ENCODE results near the gene GABARAP.

GABARAP gene

GRCh38 chr17:7261379-7262191 is 19.3 kb upstream of the GABARAP start:
- peaks cover 10 to 17% of the 10 kb centered on the region in 2 experiments for H3K4me1 ChIP-seq (ENCODE audit: control insufficient read depth in 1 of 2, insufficient read depth in 2 of 2, low read length in 2 of 2)
- peak overlapping the region; percentile 68 for H3K4me2 ChIP-seq (ENCODE audit: low read length)
- H3K79me2 ChIP-seq (ENCODE audit: control insufficient read depth, insufficient read depth, low read length, poor library complexity) = peaks cover 25% of the 10 kb centered on the region
- WGBS (ENCODE audit: extremely low coverage, insufficient coverage, insufficient read length) = no CpG with 5 or more reads among the region's 71 CpGs
- no peaks in the 10 kb centered on the region for H3K27me3 ChIP-seq (ENCODE audit: insufficient read depth, low read length)
- peak overlapping the region; percentile 66 for H2AFZ ChIP-seq (ENCODE audit: insufficient read depth, low read length, poor library complexity)
- DNase-seq = peak; percentile 65 to 70
- H3K27ac ChIP-seq (ENCODE audit: low read depth, low read length) = peak overlapping the region; percentile 81
- H2BK120ac ChIP-seq (ENCODE audit: insufficient read depth, low read length, poor library complexity) = peak overlapping the region; percentile 81
- peak overlapping the region; percentile 79 for H3K9ac ChIP-seq (ENCODE audit: low read length)
- H3K79me1 ChIP-seq (ENCODE audit: low read length) = peaks cover 28% of the 10 kb centered on the region
- peaks cover 18 to 25% of the 10 kb centered on the region in 2 experiments for H3K36me3 ChIP-seq (ENCODE audit: control insufficient read depth in 1 of 2, insufficient read depth in 2 of 2, low read length in 2 of 2)
- peak overlapping the region; percentile 61 for H4K8ac ChIP-seq (ENCODE audit: low read depth, low read length)
- H3K4ac ChIP-seq (ENCODE audit: low read depth, low read length) = peak overlapping the region; percentile 88
- H3K14ac ChIP-seq (ENCODE audit: low read length) = peak overlapping the region; percentile 74
- peak overlapping the region; percentile 72 for H4K12ac ChIP-seq (ENCODE audit: low read depth, low read length)
- H3K18ac ChIP-seq (ENCODE audit: low read length) = peak overlapping the region; percentile 68
- peak overlapping the region; percentile 14 for H3K23ac ChIP-seq (ENCODE audit: low read length)
- peak overlapping the region; percentile 47 for H2BK12ac ChIP-seq (ENCODE audit: low read length)
- H2BK5ac ChIP-seq (ENCODE audit: low read depth, low read length, poor library complexity) = peak overlapping the region; percentile 80
- peak overlapping the region; percentile 80 for H4K91ac ChIP-seq (ENCODE audit: low read depth, low read length)
- H3K4me3 ChIP-seq (ENCODE audit: low read depth, low read length) = peak overlapping the region; percentile 87
- peaks cover 2% of the 10 kb centered on the region for H3K9me3 ChIP-seq (ENCODE audit: insufficient read depth, low read depth, low read length)
- H2AK5ac ChIP-seq (ENCODE audit: low read length) = peak overlapping the region; percentile 57

DNA sequence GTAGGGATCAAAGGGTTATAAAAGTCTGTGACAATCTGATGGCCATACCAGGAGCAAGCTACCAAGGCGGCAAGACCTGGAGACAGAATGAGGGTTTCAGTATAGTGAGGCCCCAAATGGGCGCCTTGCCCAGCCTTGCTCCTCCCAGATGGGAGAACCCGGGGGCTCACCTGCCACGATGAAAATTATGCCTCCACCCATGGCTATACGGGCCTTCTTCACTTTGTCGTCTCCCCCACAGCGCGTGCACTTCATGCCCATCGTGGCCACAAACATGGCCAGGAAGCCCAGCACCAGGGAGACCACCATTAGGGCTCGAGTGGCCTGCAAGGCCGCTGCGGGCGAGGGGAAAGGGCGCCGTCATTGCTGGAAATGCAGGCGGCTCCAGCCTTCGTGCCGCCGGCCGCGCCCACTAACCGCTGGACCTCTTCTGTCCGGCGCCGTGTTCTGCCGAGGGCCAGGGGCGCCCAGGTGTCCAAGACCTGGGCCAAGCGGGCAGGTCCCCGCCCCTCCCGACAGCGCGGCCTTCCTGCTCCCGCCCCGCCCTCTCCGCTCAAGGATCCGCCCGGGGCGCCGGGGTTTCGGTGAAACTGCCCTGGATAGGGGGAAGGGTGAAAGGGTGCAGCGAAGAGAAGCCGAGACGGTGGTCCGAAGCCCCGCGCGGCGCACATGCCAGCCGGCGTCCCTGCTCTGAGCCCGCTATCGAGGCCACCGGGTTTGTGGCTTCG is 18.6 kb upstream of the GABARAP start:
- Histone ChIP-seq H2BK5ac (ENCODE audit: low read depth, low read length, poor library complexity) (peak overlapping the region; percentile 80), H3K36me3 (ENCODE audit: control insufficient read depth in 1 of 2, insufficient read depth in 2 of 2, low read length in 2 of 2) (peaks cover 23 to 31% of the 10 kb centered on the region in 2 experiments), H3K23ac (ENCODE audit: low read length) (no peak overlapping the region), H3K27me3 (ENCODE audit: insufficient read depth, low read length) (no peaks in the 10 kb centered on the region), H3K9ac (ENCODE audit: low read length) (peak overlapping the region; percentile 79), H2BK12ac (ENCODE audit: low read length) (peak overlapping the region; percentile 37), H2AK5ac (ENCODE audit: low read length) (peak overlapping the region; percentile 3), H3K79me2 (ENCODE audit: control insufficient read depth, insufficient read depth, low read length, poor library complexity) (peaks cover 25% of the 10 kb centered on the region), H4K91ac (ENCODE audit: low read depth, low read length) (peak overlapping the region; percentile 80), H3K4me2 (ENCODE audit: low read length) (peak overlapping the region; percentile 68), H3K27ac (ENCODE audit: low read depth, low read length) (peak overlapping the region; percentile 81), H3K18ac (ENCODE audit: low read length) (peak overlapping the region; percentile 68), H3K14ac (ENCODE audit: low read length) (peak overlapping the region; percentile 74), H3K4me1 (ENCODE audit: control insufficient read depth in 1 of 2, insufficient read depth in 2 of 2, low read length in 2 of 2) (peaks cover 10 to 17% of the 10 kb centered on the region in 2 experiments), H3K4me3 (ENCODE audit: low read depth, low read length) (peak overlapping the region; percentile 87), H3K79me1 (ENCODE audit: low read length) (peaks cover 28% of the 10 kb centered on the region), H3K4ac (ENCODE audit: low read depth, low read length) (peak overlapping the region; percentile 92), H4K12ac (ENCODE audit: low read depth, low read length) (peak overlapping the region; percentile 72), H2BK120ac (ENCODE audit: insufficient read depth, low read length, poor library complexity) (peak overlapping the region; percentile 81), H4K8ac (ENCODE audit: low read depth, low read length) (peak overlapping the region; percentile 61), H3K9me3 (ENCODE audit: insufficient read depth, low read depth, low read length) (peaks cover 2% of the 10 kb centered on the region), H2AFZ (ENCODE audit: insufficient read depth, low read length, poor library complexity) (peak overlapping the region; percentile 66)
- WGBS (ENCODE audit: extremely low coverage, insufficient coverage, insufficient read length) = no CpG with 5 or more reads among the region's 54 CpGs
- peak; percentile 86 for DNase-seq

DNA sequence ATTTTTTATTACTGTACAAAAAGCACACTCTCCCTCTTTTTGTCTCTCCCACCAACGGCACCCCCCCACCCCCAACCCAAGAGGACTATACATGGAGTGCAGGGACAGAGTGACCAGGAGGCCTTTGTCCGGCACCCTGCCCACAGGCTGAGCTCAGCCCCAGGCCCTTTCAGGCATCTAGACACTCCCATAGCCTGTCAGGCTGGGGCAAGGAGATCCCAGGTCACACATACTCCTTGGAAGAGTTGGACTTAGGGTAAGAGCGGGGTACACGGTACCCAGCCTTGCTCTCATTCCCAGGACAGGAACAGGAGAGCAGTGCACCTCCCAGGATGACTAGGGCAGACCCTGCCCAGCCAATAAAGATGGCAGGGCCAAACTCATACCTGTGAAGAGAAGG is 17.9 kb upstream of the GABARAP start:
- Histone ChIP-seq H3K4me2 (ENCODE audit: low read length) (peak overlapping the region; percentile 68), H2BK12ac (ENCODE audit: low read length) (peak overlapping the region; percentile 37), H2AK5ac (ENCODE audit: low read length) (peak overlapping the region; percentile 64), H3K9me3 (ENCODE audit: insufficient read depth, low read depth, low read length) (peaks cover 2% of the 10 kb centered on the region), H3K9ac (ENCODE audit: low read length) (no peak overlapping the region), H3K27ac (ENCODE audit: low read depth, low read length) (no peak overlapping the region), H3K27me3 (ENCODE audit: insufficient read depth, low read length) (no peaks in the 10 kb centered on the region), H4K91ac (ENCODE audit: low read depth, low read length) (peak overlapping the region; percentile 20), H4K8ac (ENCODE audit: low read depth, low read length) (peak overlapping the region; percentile 65), H3K4ac (ENCODE audit: low read depth, low read length) (peak overlapping the region; percentile 92), H3K4me1 (ENCODE audit: control insufficient read depth in 1 of 2, insufficient read depth in 2 of 2, low read length in 2 of 2) (peaks cover 10 to 17% of the 10 kb centered on the region in 2 experiments), H2AFZ (ENCODE audit: insufficient read depth, low read length, poor library complexity) (no peak overlapping the region), H3K23ac (ENCODE audit: low read length) (no peak overlapping the region), H2BK5ac (ENCODE audit: low read depth, low read length, poor library complexity) (no peak overlapping the region), H2BK120ac (ENCODE audit: insufficient read depth, low read length, poor library complexity) (no peak overlapping the region), H3K4me3 (ENCODE audit: low read depth, low read length) (no peak overlapping the region), H3K36me3 (ENCODE audit: control insufficient read depth in 1 of 2, insufficient read depth in 2 of 2, low read length in 2 of 2) (peaks cover 26 to 34% of the 10 kb centered on the region in 2 experiments), H4K12ac (ENCODE audit: low read depth, low read length) (no peak overlapping the region), H3K79me1 (ENCODE audit: low read length) (peaks cover 28% of the 10 kb centered on the region), H3K79me2 (ENCODE audit: control insufficient read depth, insufficient read depth, low read length, poor library complexity) (peaks cover 25% of the 10 kb centered on the region), H3K14ac (ENCODE audit: low read length) (no peak overlapping the region), H3K18ac (ENCODE audit: low read length) (no peak overlapping the region)
- no peak for DNase-seq
- whole genome bisulfite sequencing (ENCODE audit: extremely low coverage, insufficient coverage, insufficient read length) = no CpG with 5 or more reads among the region's 4 CpGs

- Histone ChIP-seq H3K9me3 (ENCODE audit: insufficient read depth, low read depth, low read length) (peaks cover 3% of the 10 kb centered on the region), H3K4ac (ENCODE audit: low read depth, low read length) (no peak overlapping the region), H3K79me2 (ENCODE audit: control insufficient read depth, insufficient read depth, low read length, poor library complexity) (peaks cover 25% of the 10 kb centered on the region), H2BK120ac (ENCODE audit: insufficient read depth, low read length, poor library complexity) (no peak overlapping the region), H3K79me1 (ENCODE audit: low read length) (peaks cover 28% of the 10 kb centered on the region), H3K27me3 (ENCODE audit: insufficient read depth, low read length) (no peaks in the 10 kb centered on the region), H3K18ac (ENCODE audit: low read length) (peak overlapping the region; percentile 29), H3K14ac (ENCODE audit: low read length) (no peak overlapping the region), H3K23ac (ENCODE audit: low read length) (no peak overlapping the region), H2AFZ (ENCODE audit: insufficient read depth, low read length, poor library complexity) (no peak overlapping the region), H4K91ac (ENCODE audit: low read depth, low read length) (no peak overlapping the region), H4K12ac (ENCODE audit: low read depth, low read length) (no peak overlapping the region), H2AK5ac (ENCODE audit: low read length) (no peak overlapping the region), H3K9ac (ENCODE audit: low read length) (no peak overlapping the region), H2BK12ac (ENCODE audit: low read length) (no peak overlapping the region), H4K8ac (ENCODE audit: low read depth, low read length) (no peak overlapping the region), H3K4me1 (ENCODE audit: control insufficient read depth in 1 of 2, insufficient read depth in 2 of 2, low read length in 2 of 2) (peaks cover 9 to 17% of the 10 kb centered on the region in 2 experiments), H3K4me2 (ENCODE audit: low read length) (no peak overlapping the region), H2BK5ac (ENCODE audit: low read depth, low read length, poor library complexity) (no peak overlapping the region), H3K4me3 (ENCODE audit: low read depth, low read length) (no peak overlapping the region), H3K27ac (ENCODE audit: low read depth, low read length) (no peak overlapping the region), H3K36me3 (ENCODE audit: control insufficient read depth in 1 of 2, insufficient read depth in 2 of 2, low read length in 2 of 2) (peaks cover 28 to 38% of the 10 kb centered on the region in 2 experiments)
- no peak for DNase-seq
- no CpG with 5 or more reads among the region's 6 CpGs for WGBS (ENCODE audit: extremely low coverage, insufficient coverage, insufficient read length)
Measured at GRCh38 chr17:7259555-7259889, 17.3 kb upstream of the GABARAP start.
